Measurements from ENCODE around the gene CDC42EP4.

Gene CDC42EP4

DNA sequence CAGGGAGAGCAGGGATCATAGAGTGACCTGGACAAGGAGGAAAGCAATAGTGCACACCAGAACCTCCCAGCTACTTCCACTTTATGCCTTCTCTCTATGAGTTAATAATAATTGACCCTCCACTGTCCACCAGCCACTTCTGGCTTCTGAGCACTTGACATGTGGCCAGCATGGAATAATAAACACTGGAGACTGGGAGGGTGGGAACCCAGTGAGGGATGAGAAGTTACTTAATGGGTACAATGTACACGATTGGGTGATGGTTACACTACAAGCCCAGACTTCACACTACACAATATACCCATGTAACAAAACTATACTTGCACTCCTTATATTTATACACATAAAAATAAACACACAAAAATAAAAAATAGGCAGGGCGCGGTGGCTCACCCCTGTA, 11.4 kb downstream of the CDC42EP4 start:
- DNase-seq (ENCODE audit: low read depth in 3 of 3), result no peak

GRCh38 chr17:73297934-73298861, 13.6 kb downstream of the CDC42EP4 start:
- no peak for DNase-seq (ENCODE audit: low read depth in 3 of 3)

DNA sequence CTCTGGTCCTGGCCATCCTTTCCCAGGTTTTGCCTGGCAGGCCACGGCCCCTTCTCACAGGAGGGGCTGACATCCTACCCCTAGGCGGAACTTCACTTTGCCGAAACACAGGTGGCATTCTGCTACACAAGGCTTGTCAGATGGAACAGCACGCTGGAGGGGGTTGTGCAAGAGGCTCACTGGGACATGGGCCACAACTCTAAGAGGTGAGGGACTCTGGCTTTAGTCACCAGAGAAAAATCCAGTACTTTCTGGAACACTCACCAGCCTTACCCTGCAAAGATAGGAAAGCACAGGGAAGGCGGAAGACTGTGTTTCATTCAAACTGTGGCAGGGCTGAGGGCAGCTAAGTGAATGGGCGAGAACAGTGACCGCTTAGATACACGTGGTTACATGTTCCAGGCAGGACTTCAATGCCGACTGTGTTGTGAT, 18.3 kb downstream of the CDC42EP4 start:
- no peak for DNase-seq (ENCODE audit: low read depth in 3 of 3)

GRCh38 chr17:73293031-73293430, 18.8 kb downstream of the CDC42EP4 start:
- DNase-seq (ENCODE audit: low read depth in 3 of 3), result no peak

DNA sequence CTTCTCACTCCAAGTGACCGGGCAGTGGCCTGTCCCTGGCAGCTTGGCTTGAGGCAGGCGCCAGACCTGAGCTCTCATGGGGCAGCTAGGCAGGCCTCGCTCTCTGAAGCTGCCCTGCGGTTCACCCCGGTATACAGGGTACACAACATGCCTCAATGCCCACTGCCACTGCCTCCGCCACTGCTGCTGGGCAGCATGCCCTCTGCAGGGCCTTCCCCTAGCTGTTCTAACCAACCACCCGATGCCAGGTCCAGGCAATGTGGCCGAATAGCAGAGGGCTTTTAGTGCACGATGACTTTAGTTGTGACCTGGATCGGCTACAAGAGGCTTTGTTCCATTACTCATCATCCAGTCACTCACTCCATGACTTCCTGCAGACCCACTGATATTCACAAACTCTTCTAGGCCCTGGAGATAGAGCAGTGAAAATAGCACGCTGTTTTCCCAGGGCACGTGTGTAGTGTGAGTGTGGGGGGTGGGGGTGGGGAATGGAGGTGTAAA, 19.7 kb downstream of the CDC42EP4 start:
- no peak for DNase-seq (ENCODE audit: low read depth in 3 of 3)

DNA sequence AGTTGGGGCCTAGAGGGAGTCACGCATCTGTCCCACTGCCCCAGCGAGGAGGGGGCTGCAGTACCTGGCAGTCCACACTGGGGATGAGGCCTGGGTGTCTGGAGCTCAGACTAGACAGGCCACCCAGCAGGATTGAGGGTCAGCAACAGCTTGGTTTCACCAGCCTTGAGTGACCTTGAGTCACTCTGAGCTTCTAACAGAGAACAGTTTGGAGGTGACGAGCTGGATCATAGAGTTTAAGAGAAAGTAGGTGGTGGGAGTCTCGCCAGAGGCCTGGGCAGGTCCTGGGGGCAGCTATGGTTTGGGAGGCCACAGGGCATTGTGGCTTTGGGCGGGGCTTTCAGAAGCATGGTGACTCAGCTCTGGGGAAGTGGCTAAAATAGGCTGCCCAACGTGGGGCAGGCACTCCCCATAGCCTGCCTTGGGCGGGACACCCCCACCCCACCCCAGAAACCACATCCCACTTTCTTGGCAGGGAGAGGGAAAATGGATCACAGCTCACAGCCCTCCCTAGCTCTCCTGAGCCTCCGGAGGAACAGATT, 20.5 kb downstream of the CDC42EP4 start:
- no peak for DNase-seq (ENCODE audit: low read depth in 3 of 3)

GRCh38 chr17:73290399-73291259, 21.2 kb downstream of the CDC42EP4 start:
- DNase-seq (ENCODE audit: low read depth in 3 of 3), result no peak

GRCh38 chr17:73289549-73290254, 22.1 kb downstream of the CDC42EP4 start:
- DNase-seq (ENCODE audit: low read depth in 3 of 3), result no peak

GRCh38 chr17:73288534-73289302, 23.1 kb downstream of the CDC42EP4 start:
- DNase-seq (ENCODE audit: low read depth in 3 of 3), result no peak

DNA sequence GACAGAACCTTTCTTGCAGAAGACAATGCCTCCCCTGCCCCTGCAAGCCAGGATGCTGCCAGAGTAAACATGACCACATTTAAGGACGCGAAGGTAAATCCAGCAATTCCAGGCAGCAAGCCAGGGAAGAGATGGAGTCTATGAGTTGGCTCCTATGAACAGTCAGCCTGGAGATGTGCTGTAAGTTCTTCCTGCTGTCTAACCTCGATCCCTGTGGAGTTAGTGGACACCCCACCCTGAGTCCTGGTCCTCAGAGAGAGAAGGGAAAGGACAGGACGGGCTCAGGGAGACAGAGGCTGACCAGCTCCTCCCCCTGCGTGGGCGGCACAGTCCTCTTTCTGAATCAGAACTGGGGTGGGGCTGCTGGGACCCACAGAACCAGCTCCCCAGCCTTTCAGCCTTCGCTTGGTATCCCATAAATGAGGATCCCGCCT, 24.9 kb downstream of the CDC42EP4 start:
- no peak for DNase-seq (ENCODE audit: low read depth in 3 of 3)

- no peak for DNase-seq (ENCODE audit: low read depth in 3 of 3)
Measured at GRCh38 chr17:73285916-73286862, 25.6 kb downstream of the CDC42EP4 start.

DNA sequence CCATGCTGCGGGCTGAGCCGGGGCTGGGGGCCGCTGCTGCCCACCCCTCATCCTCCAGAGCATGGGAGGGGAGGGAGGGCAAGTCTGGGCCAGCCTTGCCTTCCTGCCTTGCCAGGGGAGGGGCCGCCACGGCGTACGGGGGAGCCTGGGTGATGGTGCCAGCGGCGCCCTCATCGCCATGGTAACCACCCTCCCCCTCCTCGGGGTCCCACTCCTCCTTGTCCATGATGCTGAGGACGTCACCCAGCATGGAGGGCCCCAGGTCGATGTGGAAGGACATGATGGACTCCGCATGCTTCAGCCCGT, 26.2 kb downstream of the CDC42EP4 start:
- no peak for DNase-seq (ENCODE audit: low read depth in 3 of 3)

DNA sequence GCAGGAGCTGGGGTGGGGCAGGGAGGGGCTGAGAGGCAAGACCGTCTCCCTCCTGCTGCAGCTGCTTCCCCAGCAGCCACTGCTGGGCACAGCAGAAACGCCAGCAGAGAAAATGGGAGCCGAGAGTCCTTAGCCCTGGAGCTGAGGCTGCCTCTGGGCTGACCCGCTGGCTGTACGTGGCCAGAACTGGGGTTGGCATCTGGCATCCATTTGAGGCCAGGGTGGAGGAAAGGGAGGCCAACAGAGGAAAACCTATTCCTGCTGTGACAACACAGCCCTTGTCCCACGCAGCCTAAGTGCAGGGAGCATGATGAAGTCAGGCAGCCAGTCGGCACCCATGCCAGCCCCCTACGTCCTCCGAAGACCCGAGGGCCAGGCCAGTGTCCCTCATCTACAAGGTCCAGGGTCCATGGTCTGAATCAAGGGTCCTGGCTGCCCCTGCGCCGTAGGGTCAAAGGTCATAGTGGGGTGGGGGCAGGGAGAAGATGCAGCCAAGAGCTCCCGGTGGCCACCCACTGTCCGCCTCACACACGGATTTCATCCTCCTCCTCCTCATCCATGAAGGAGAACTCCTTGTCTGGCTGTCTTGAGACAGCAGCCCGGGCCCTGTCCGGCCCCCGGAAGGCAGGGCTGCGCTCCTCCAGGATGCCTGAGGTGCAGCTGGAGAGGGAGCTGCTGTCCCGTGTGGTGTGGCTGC, 26.7 kb downstream of the CDC42EP4 start:
- DNase-seq (ENCODE audit: low read depth in 3 of 3), result no peak

DNA sequence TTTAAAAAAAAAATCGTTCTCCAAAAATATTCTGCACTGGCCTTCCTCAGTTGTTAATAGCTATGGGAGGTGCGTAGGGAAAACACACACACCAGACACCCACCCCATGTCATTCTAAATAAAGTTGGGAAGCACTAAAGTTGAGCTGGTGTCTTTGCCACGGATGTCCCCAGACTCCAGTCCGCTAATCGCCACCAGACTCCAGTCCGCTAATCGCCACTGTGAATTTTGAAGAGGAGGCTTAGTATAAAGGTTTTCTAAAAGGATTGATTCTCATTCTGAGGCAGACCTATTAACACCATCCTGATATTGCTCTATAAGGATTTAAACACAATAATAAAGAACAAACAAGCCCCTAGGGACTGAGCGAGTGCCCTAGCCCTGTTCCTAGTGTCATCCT, 27.4 kb downstream of the CDC42EP4 start:
- no peak for DNase-seq (ENCODE audit: low read depth in 3 of 3)

- no peak for DNase-seq (ENCODE audit: low read depth in 3 of 3)
Measured at GRCh38 chr17:73283841-73284282, 27.9 kb downstream of the CDC42EP4 start.

DNA sequence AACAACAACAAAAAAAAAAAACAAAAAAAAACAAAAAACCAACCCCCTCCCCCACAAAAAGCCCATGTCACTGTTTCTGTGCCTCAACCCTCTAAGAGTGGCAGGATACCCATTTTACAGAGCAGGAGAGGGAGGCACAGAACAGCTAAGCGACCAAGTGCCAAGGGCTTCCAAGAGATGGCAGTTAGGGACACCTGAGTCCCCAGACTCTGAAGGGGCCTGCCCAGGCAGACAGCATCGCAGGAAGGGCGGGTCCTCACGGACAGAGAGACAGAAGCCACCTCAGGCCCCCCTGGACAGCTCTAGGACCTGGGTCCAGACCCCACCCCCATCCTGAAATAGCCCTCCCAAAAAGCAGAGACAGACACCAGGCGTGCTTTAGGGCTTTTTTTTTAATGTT, 28.6 kb downstream of the CDC42EP4 start:
- DNase-seq (ENCODE audit: low read depth in 3 of 3), result no peak

DNA sequence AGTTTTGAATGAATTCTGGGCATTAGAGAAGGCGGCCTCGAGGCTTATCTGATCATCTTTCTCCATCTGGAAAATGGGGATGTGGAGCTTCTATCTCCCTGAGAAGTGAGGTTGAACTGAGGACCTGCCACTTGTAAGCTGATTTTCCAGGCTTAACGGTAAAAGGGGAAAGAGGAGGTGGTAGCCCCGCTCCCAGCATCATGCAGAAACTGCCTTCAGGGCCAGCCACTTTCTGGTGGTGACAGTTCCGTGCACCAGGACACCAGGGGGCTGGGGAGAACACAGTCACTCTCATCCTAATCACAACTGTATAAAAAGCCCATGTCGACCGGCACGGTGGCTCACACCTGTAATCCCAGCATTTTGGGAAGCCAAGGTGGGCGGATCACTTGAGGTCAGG, 29.2 kb downstream of the CDC42EP4 start:
- no peak for DNase-seq (ENCODE audit: low read depth in 3 of 3)

GRCh38 chr17:73281928-73282327, 29.9 kb downstream of the CDC42EP4 start:
- no peak for DNase-seq (ENCODE audit: low read depth in 3 of 3)

- no peak for DNase-seq (ENCODE audit: low read depth in 3 of 3)
Measured at GRCh38 chr17:73280191-73280590, 31.6 kb downstream of the CDC42EP4 start.

Measured in stimulated activated CD4-positive, alpha-beta T cell treated with anti-CD3 and anti-CD28 coated beads, TNF-alpha, amount 100 ng/mL, for 4 hours (primary cell).